ENCODE measurements around the gene SLC38A5. TPM values are rescaled to one million over a fixed set of nuclear protein-coding genes. Genes with fewer than 3 reads are reported as not detected.

SLC38A5 gene
- total RNA-seq, 1 experiment from 2014 or later: 54.6 TPM

- BruUV-seq (replicated peaks): no TSS peak
- ChIA-PET RAD21 (ENCODE audit: low non-redundant PET in 1 of 2, low total read pairs in 2 of 2, uncharacterized antibody in 2 of 2, unreplicated experiment in 2 of 2) (no interaction called here), POLR2A (no interaction called here), CTCF (no interaction called here)
- intact Hi-C loops (cut with micrococcal nuclease): no loop called here
- Histone ChIP-seq H3K9me3 (ENCODE audit: control insufficient read depth in 1 of 2, insufficient read depth in 1 of 2, low read depth in 1 of 2, low read length in 2 of 2) (no peaks in the 10 kb centered on the region), H3K27ac (ENCODE audit: low read depth, low read length) (no peak overlapping the region), H3K27me3 (ENCODE audit: insufficient read depth, low read length) (no peaks in the 10 kb centered on the region), H3K36me3 (ENCODE audit: control insufficient read depth in 1 of 2, insufficient read depth in 2 of 2, low read length in 2 of 2) (no peaks in the 10 kb centered on the region), H3K9ac (ENCODE audit: low read length) (no peak overlapping the region), H3K79me2 (ENCODE audit: insufficient read depth, low read length) (no peaks in the 10 kb centered on the region), H3K4me2 (ENCODE audit: low read length) (no peak overlapping the region), H2AFZ (ENCODE audit: low read depth, low read length, poor library complexity, severe bottlenecking) (no peak overlapping the region), H4K20me1 (ENCODE audit: insufficient read depth) (no peaks in the 10 kb centered on the region), H3K9me2 (ENCODE audit: insufficient read depth) (no peaks in the 10 kb centered on the region), H3K4me3 (replicated peaks in 1 of 2; ENCODE audit: low read depth in 1 of 2, low read length in 2 of 2) (no peak overlapping the region), H3K4me1 (ENCODE audit: control insufficient read depth in 1 of 2, insufficient read depth in 2 of 2, low read length in 2 of 2) (no peaks in the 10 kb centered on the region)
- DNase-seq (ENCODE audit: low read depth, low spot score) (no peak), ATAC-seq (no peak)
- TF ChIP-seq FOSL1 (IDR thresholded peaks at IDR 0.05; ENCODE audit: low read depth) (no peak), TCF7L2 (IDR thresholded peaks at IDR 0.05; ENCODE audit: borderline replicate concordance, extremely low read depth, insufficient read depth, insufficient read length) (no peak), EZH2phosphoT487 (IDR thresholded peaks at IDR 0.05; ENCODE audit: borderline replicate concordance) (no peak), SIN3A (IDR thresholded peaks at IDR 0.05; ENCODE audit: low read depth) (no peak), JUND (IDR thresholded peaks at IDR 0.05) (no peak), MAX (IDR thresholded peaks at IDR 0.05) (no peak), ATF3 (IDR thresholded peaks at IDR 0.05) (no peak), ZBTB33 (IDR thresholded peaks at IDR 0.05; ENCODE audit: extremely low read depth, insufficient replicate concordance, low read length) (no peak), RAD21 (IDR thresholded peaks at IDR 0.05; ENCODE audit: low read depth) (no peak), REST (IDR thresholded peaks at IDR 0.05; ENCODE audit: low read depth) (no peak), ELF1 (IDR thresholded peaks at IDR 0.05; ENCODE audit: borderline replicate concordance, low read depth) (no peak)
Observed at GRCh38 chrX:48458711-48459110, 11.3 kb downstream of the SLC38A5 start.
